Activated CD8-positive, alpha-beta T cell treated with anti-CD3 and anti-CD28 coated beads for 36 hours (primary cell): ENCODE measurements around the gene FAP. TPM values are rescaled to one million over a fixed set of nuclear protein-coding genes. Genes with fewer than 3 reads are reported as not detected.

Source experiments
- ATAC-seq: fragments of 200-7000 bp; cut with Tn5 transposase; one replicate; pipeline ENCODE4 v1.10.0; 2021; ENCODE audit warnings: mild to moderate bottlenecking, moderate library complexity
- CTCF ChIA-PET: fragments of 350-600 bp; sonication (Branson Sonifier 250); formaldehyde crosslinking; loops from one replicate; lab custom pipeline; 2021; ENCODE audit warnings: antibody characterized with exemption; lab: Charles Lee
- POLR2A ChIA-PET: fragments of 350-600 bp; sonication (Branson Sonifier 250); formaldehyde crosslinking; loops from one replicate; lab custom pipeline; 2021; ENCODE audit warnings: antibody characterized with exemption; lab: Charles Lee
- DNase-seq: peaks from one replicate; pipeline ENCODE4 v3.0.0-alpha.2; 2020
- H3K27ac Mint-ChIP-seq: one replicate; pipeline ENCODE4 v1.8.0; 2021; ENCODE audit warnings: mild to moderate bottlenecking, mixed read lengths
- H3K27me3 Mint-ChIP-seq: one replicate; pipeline ENCODE4 v1.8.0; 2021; ENCODE audit warnings: mixed read lengths
- H3K36me3 Mint-ChIP-seq: one replicate; pipeline ENCODE4 v1.8.0; 2021; ENCODE audit warnings: low read depth, mixed read lengths
- H3K4me1 Mint-ChIP-seq: one replicate; pipeline ENCODE4 v1.8.0; 2021; ENCODE audit warnings: low read depth, mixed read lengths
- H3K4me3 Mint-ChIP-seq: one replicate; pipeline ENCODE4 v1.8.0; 2021; ENCODE audit warnings: mild to moderate bottlenecking, moderate library complexity, mixed read lengths
- H3K9me3 Mint-ChIP-seq: one replicate; pipeline ENCODE4 v1.8.0; 2021; ENCODE audit warnings: mixed read lengths
- CTCF ChIP-seq: fragments of 200-600 bp; IDR thresholded peaks from one replicate; pipeline ENCODE4 v1.8.0; 2022; ENCODE audit warnings: antibody characterized with exemption, mild to moderate bottlenecking
- intact Hi-C: fragments of 100-400 bp; cut with micrococcal nuclease; formaldehyde crosslinking; loops from one replicate; pipeline ENCODE4 v1.10.0; 2022
- total RNA-seq, 2 experiments: library from RNA; stranded (reverse); gene quantifications; one replicate each; pipeline ENCODE4 v1.2.3, GENCODE V29; 2021

The FAP gene
- total RNA-seq, 2 experiments from 2014 or later: not detected

GRCh38 chr2:162188451-162188850, 54.8 kb downstream of the FAP start:
- Mint-ChIP-seq H3K36me3 (no peaks in the 10 kb centered on the region), H3K27ac (no peak overlapping the region), H3K9me3 (no peaks in the 10 kb centered on the region), H3K27me3 (peaks cover 29% of the 10 kb centered on the region), H3K4me1 (peaks cover 4% of the 10 kb centered on the region), H3K4me3 (no peak overlapping the region)
- intact Hi-C loops: no loop called here
- DNase-seq (no peak), ATAC-seq (no peak)
- no peak for TF ChIP-seq CTCF
- POLR2A ChIA-PET: no interaction called here
- CTCF ChIA-PET: no interaction called here

- H3K27ac Mint-ChIP-seq: no peak overlapping the region
- H3K4me3 Mint-ChIP-seq: no peak overlapping the region
- ATAC-seq (no peak), DNase-seq (no peak)
- ChIA-PET POLR2A (no interaction called here), CTCF (interaction anchor here (1.1 to 3.9 kb wide), 2 partner anchors 10 to 35 kb away, joined by 3 to 19 read pairs; no protein-coding TSS in a partner anchor)
- peaks cover 11% of the 10 kb centered on the region for H3K27me3 Mint-ChIP-seq
- H3K36me3 Mint-ChIP-seq: no peaks in the 10 kb centered on the region
- intact Hi-C loops: no loop called here
- peaks cover 4% of the 10 kb centered on the region for H3K4me1 Mint-ChIP-seq
- H3K9me3 Mint-ChIP-seq: no peaks in the 10 kb centered on the region
- no peak for TF ChIP-seq CTCF
These were observed 57.6 kb downstream of the FAP start for GRCh38 chr2:162185541-162186232.

GRCh38 chr2:162184821-162185450, 58.3 kb downstream of the FAP start:
- ATAC-seq (peak; percentile 24), DNase-seq (no peak)
- peaks cover 4% of the 10 kb centered on the region for H3K4me1 Mint-ChIP-seq
- CTCF ChIA-PET: interaction anchor here (3.9 kb wide), 1 partner anchor 36 kb away, joined by 19 read pairs; no protein-coding TSS in a partner anchor
- H3K27me3 Mint-ChIP-seq: peaks cover 9% of the 10 kb centered on the region
- H3K27ac Mint-ChIP-seq: no peak overlapping the region
- H3K4me3 Mint-ChIP-seq: no peak overlapping the region
- intact Hi-C loops: no loop called here
- POLR2A ChIA-PET: no interaction called here
- no peaks in the 10 kb centered on the region for H3K36me3 Mint-ChIP-seq
- no peak for TF ChIP-seq CTCF
- H3K9me3 Mint-ChIP-seq: no peaks in the 10 kb centered on the region

- no peaks in the 10 kb centered on the region for H3K36me3 Mint-ChIP-seq
- no peak overlapping the region for H3K4me3 Mint-ChIP-seq
- no peak for TF ChIP-seq CTCF
- DNase-seq (no peak), ATAC-seq (no peak)
- peaks cover 11% of the 10 kb centered on the region for H3K27me3 Mint-ChIP-seq
- H3K9me3 Mint-ChIP-seq: no peaks in the 10 kb centered on the region
- intact Hi-C loops: no loop called here
- H3K4me1 Mint-ChIP-seq: peaks cover 4% of the 10 kb centered on the region
- ChIA-PET CTCF (interaction anchor here (3.9 kb wide), 1 partner anchor 36 kb away, joined by 19 read pairs; no protein-coding TSS in a partner anchor), POLR2A (no interaction called here)
- no peak overlapping the region for H3K27ac Mint-ChIP-seq
These were observed 58.9 kb downstream of the FAP start for GRCh38 chr2:162184359-162184758.

GRCh38 chr2:162182395-162182794, 60.9 kb downstream of the FAP start:
- Mint-ChIP-seq H3K27ac (no peak overlapping the region), H3K9me3 (no peaks in the 10 kb centered on the region), H3K36me3 (no peaks in the 10 kb centered on the region), H3K27me3 (peaks cover 10% of the 10 kb centered on the region), H3K4me1 (peaks cover 4% of the 10 kb centered on the region), H3K4me3 (no peak overlapping the region)
- ChIA-PET CTCF (no interaction called here), POLR2A (no interaction called here)
- no peak for TF ChIP-seq CTCF
- ATAC-seq (no peak), DNase-seq (no peak)
- intact Hi-C loops: no loop called here
